Activated CD4-positive, alpha-beta T cell treated with anti-CD3 and anti-CD28 coated beads, Interleukin-10, Interleukin-2, amounts not matched to agents 100 ng/mL and 50 ng/mL, durations not matched to agents 16 hours and 8 hours (primary cell): ENCODE results near the gene UTP25.
"Not testable (repeated sequence)": the region's sequence is repeated elsewhere in the genome, so short reads cannot be mapped to it uniquely, and the experiment has no call there.

Source experiments
- DNase-seq: peaks from one replicate; pipeline ENCODE4 v3.0.0-alpha.2; 2020

Gene UTP25

DNA sequence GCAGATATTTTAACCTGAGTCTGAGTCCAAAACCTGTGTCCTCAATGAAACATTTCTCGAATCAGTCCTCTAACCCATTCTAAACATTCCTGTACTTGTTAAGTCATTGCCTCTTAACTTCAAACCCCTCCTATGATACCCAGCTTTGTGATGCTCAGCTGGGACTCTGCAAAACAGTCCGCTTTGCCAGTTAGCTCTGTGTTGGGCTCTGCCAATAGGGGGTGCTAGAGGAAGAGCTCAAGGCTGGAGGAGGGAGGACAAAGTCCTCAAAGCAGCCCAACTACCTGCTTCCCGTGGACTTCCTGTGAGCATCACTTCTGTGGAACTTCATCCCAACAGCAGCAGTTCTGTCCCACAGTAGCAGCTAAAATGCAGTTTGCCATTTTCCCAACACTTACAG is 72.2 kb downstream of the UTP25 start:
- peak; percentile 48 for DNase-seq

GRCh38 chr1:209900734-209901133 is 73.0 kb downstream of the UTP25 start:
- DNase-seq = no peak

DNA sequence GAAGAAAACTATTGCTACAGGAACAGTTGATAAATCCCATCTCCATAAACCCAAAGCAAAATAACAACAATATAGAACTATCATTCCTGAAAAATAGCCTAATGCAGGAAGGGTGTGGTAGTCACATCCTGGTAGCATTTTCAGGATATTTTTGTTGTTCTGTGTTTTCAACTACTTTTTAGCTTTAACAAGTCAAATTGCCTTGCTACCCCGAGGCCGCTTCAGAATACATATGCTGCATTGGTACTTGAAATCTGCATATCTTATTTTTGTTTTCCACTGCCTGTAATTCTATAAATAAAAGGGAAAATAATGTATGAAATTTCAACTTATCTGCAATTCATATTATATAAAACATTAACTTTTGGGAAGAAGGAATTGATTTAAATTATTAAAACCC is 73.4 kb downstream of the UTP25 start:
- DNase-seq = no peak

GRCh38 chr1:209904774-209905173 is 77.0 kb downstream of the UTP25 start:
- DNase-seq = not testable (repeated sequence)
